Retina (tissue), 1 donor: ENCODE data around the gene FHOD3.
"Not testable (repeated sequence)": the region's sequence is repeated elsewhere in the genome, so short reads cannot be mapped to it uniquely, and the experiment has no call there.

ENCODE experiments used
- DNase-seq: peaks from one replicate; pipeline ENCODE4 v3.0.0-alpha.2; 2016

Gene FHOD3

DNA sequence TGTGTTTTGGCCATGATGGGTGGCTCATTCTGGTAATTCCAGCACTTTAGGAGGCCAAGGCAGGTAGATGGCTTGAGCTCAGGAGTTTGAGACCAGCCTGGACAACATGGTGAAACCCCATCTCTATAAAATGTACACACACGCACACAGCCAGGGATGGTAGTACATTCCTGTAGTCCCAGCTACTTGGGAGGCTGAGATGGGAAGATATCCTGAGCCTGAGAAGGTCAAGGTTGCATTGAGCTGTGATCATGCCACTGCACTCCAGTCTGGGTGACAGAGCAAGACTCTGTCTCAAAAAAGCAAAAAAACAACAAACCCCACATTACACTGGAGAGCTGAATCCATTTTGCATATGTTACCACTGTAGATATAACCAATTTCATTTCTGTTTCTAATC is 423.8 kb downstream of the FHOD3 start:
- not testable (repeated sequence) for DNase-seq

GRCh38 chr18:36724169-36724568 is 426.7 kb downstream of the FHOD3 start:
- no peak for DNase-seq

DNA sequence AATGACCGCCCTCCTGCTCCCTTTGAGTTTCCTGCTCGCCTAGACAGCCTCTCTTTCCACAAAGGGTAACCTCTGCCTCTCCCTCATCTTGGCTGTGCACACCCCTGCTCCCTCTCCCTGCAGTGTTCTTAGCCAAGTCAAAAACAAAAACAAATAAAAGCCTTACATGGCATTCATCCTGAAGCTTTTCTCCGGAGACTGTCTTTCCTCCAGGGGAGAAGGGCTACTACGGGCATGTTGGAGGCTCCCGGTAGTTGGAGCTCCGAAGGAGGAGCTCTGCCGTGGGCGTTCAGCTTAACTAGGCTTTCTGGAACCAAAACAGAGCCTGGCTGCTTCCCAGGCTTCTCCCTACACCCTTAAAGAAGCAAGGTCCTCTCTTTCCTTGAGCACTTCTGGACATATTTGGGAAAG is 427.1 kb downstream of the FHOD3 start:
- DNase-seq = no peak

GRCh38 chr18:36728345-36728744 is 430.8 kb downstream of the FHOD3 start:
- DNase-seq = no peak

DNA sequence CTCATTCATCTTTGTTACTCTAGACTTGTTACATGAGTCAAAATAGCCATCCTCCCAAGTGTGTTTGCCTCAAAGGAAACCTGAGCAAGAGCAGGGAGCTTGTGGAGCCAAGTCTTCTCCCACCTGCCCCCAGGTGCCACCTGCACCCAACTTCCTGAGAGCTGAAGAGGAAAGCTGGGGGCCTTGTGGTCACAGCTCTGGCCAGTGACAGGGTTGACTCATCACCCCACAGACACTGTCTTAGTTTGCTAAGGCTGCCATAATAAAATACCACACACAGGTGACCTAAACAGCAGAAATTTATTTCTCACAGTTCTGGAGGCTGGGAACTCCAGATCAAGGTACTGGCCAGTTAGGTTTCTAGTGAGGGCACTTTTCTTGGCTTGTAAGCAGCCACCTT is 431.7 kb downstream of the FHOD3 start:
- no peak for DNase-seq

DNA sequence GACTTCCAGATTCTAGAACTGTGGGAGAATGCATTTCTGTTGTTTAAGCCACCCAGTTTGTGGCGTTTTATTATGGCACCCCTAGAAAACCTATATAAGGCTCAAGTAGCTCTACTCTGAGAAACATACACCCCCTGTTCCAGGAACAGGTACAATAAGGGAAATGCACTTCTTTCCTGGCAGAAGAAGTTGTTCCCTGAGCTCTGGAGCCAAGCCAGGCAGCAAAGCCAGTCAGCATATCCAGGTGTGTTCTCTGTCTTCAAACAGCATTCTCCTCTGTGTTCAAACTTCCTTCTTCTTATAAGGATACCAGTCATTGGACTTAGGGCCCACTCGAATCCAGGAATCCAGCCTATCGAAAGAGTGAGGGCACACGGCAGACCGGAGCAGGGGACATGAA is 434.8 kb downstream of the FHOD3 start:
- DNase-seq = no peak

- DNase-seq = no peak
Measured at GRCh38 chr18:36733150-36733549, 435.6 kb downstream of the FHOD3 start.

- DNase-seq = no peak
Measured at GRCh38 chr18:36734596-36734995, 437.1 kb downstream of the FHOD3 start.

DNA sequence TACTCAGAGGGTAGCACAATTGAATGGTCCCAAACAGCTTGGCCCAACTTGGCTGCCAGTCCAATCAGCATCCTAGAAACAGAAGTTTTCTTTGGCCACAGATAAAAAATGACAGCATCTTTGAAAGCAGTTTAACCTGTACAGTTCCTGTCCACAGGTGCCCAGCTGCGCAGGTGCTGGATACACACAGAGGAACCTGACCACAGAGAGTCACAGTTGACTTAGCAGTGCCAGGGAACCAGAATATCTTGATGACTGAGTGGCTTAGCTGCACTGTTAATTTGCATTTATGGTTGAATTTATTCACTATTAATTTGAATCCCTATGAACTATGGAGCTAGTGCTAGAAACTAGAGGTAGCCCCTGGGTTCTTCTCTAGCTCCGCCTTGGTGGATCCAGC is 437.6 kb downstream of the FHOD3 start:
- no peak for DNase-seq

DNA sequence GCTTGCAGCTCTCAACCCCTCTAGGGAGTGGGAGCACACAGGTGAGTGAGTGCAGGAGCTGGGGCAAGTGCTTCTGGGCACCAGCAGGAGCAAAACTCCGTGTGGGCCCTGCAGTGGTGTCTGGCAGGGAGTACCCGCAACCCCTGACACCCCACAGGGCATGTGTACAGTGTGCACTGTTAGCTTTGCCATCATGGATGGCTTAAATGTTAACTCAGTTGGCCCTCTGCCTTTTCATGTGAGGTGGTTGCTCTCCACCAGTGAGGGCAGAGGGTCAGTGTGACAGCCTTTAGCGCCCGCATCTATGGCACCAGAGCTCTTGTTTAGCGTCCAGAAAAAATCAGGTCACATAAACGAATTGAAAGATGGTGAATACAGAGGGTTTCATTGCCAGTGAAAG is 438.6 kb downstream of the FHOD3 start:
- no peak for DNase-seq

DNA sequence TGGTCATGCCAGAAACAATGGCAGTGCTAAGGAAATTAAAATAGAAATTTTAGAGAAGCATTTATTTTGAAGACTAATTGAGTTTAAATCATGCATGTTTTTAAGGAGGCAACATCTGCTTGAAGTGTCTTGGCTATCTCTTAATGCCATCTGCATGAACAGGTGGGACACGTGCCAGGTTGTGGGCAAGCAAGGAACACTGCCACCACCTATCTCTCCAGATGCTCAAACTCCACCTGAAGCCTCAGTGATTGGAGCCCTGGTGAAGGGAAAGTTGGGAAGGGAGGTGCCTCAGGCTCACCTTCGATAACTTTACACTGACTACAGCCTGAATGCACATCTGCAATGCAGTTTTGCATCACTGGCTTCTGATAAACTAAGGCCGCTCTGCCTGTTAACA is 439.8 kb downstream of the FHOD3 start:
- no peak for DNase-seq

GRCh38 chr18:36744261-36744876 is 446.9 kb downstream of the FHOD3 start:
- no peak for DNase-seq

DNA sequence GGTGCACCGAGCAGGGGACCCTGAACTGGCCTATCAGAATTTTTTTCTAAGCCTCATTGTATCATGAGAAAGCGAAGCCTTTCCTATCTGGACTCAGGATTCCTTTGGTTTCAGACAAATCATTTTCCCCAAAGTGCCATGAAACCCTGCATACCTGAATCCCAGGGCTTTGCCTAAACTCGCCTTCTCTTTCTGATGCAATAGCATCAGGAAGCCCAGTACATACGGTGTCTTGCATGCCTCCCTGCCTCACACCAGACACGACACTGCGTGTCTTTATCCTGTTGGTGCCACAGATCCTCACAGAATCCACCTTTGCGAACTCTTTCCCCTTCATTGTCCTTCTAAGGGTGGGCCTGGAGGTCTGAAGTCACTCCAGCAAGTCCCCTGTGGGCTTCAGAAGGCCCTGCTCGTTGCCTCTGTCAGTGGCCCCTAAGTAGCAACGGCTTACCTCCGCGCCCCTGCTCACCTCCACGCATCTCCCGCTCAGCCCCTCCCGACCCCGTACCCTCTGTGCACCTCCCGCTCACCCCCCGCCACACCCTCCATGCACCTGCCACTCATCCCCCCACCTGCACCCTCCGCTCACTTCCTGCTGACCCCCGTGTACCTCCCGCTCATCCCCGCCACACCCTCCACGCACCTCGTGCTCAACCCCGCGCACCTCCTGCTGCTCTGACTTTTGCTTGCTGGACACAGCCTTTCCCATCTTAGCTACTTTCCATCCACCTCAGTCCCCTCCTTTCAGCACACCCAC is 447.9 kb downstream of the FHOD3 start:
- no peak for DNase-seq

- no peak for DNase-seq
Measured at GRCh38 chr18:36752929-36753865, 455.7 kb downstream of the FHOD3 start.

GRCh38 chr18:36756242-36756641 is 458.7 kb downstream of the FHOD3 start:
- no peak for DNase-seq

DNA sequence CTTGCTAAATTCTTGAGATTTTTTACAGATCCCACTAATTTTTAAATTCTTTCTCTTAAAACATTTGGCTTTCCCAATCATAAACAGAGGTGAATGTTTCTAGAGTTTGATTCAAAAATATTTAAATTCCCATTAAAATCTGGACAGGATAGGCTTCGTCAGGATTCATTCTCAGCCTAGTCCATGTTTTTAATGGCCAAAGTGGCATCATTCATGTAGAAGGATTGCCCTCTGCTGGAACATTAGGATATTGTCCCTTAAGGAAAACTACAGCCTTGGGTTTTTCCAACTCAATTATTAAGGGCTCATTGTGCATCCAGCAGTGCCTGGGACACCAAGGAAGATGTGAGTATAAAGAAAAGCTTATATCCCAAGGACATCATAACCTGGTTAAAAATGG is 459.6 kb downstream of the FHOD3 start:
- peak; percentile 58 for DNase-seq

- no peak for DNase-seq
Measured at GRCh38 chr18:36757991-36758390, 460.5 kb downstream of the FHOD3 start.

DNA sequence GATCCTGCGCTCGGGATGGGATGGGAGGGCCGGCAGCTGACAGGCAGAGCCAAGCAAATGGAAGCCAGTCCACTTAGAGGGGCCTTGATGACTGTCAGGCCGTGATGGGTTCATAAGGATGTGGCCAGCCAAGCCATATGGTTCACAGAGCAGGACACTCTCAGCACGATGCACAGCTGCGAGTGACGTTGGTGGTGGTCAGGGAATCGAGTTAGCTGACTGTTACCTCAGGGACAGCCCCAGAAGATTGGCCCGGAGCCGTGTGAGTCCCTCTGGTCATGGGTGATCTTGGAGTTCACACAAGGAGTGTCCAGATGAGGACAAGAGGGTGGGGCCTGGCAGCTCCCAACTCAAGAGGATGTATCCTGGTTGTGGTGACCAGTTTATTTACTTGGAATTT is 461.1 kb downstream of the FHOD3 start:
- DNase-seq = no peak

GRCh38 chr18:36759167-36759776 is 461.8 kb downstream of the FHOD3 start:
- no peak for DNase-seq

GRCh38 chr18:36760598-36760997 is 463.1 kb downstream of the FHOD3 start:
- DNase-seq = no peak

DNA sequence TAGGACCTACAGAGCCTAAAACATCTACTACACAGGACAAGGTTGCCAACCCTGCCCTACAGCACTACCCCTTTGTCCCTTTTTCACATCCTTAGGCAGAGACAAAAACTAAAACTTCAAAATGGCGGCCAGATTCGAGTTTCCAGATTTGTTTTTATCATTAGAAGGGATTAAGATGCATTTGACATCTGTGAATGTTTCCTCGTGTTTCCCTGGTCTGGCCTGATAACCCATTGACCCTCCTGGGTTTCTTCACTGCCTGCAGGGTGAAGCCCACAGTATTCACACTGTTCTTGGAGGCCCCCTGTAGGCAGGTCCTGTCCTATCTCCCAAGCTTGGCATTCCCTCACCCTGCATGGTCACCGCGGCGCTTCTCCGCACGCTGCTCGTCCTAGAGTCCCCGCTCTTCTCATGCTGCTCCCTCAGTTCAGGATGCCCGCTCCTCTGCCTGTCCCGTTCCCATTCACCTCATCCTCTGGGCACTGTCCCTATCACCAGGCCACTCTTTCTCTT is 463.7 kb downstream of the FHOD3 start:
- no peak for DNase-seq

DNA sequence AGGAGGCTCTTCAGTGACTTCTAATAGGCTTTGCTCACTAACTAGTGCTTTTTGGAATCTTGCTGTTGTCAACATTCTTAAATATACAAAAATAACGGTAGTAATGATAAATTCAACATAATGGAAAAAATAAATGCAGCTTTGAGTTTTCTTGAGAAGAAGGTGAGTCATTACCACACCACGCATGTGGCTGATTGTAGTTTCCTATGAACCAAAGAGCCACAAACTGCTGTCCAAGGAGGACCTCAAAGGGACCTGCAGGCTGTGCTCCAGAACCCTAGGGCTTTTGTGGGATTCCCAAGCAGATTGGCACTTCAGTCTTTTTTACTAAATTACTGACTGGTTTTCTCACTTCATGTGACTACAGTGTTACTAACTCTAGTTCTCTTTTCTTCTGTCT is 464.6 kb downstream of the FHOD3 start:
- no peak for DNase-seq

GRCh38 chr18:36762965-36763364 is 465.5 kb downstream of the FHOD3 start:
- not testable (repeated sequence) for DNase-seq
